Activated CD4-positive, alpha-beta T cell treated with anti-CD3 and anti-CD28 coated beads for 48 hours (primary cell): ENCODE data around the gene DUOXA1.
"Not testable (repeated sequence)": the region's sequence is repeated elsewhere in the genome, so short reads cannot be mapped to it uniquely, and the experiment has no call there.

Experiments used
- DNase-seq: peaks from one replicate; pipeline ENCODE4 v3.0.0-alpha.2; 2020

DUOXA1 gene

GRCh38 chr15:45112143-45112590 is 17.5 kb downstream of the DUOXA1 start:
- DNase-seq: no peak

- DNase-seq: no peak
Observed at GRCh38 chr15:45111390-45112142, 18.1 kb downstream of the DUOXA1 start.

- no peak for DNase-seq
Observed at GRCh38 chr15:45110256-45110820, 19.3 kb downstream of the DUOXA1 start.

DNA sequence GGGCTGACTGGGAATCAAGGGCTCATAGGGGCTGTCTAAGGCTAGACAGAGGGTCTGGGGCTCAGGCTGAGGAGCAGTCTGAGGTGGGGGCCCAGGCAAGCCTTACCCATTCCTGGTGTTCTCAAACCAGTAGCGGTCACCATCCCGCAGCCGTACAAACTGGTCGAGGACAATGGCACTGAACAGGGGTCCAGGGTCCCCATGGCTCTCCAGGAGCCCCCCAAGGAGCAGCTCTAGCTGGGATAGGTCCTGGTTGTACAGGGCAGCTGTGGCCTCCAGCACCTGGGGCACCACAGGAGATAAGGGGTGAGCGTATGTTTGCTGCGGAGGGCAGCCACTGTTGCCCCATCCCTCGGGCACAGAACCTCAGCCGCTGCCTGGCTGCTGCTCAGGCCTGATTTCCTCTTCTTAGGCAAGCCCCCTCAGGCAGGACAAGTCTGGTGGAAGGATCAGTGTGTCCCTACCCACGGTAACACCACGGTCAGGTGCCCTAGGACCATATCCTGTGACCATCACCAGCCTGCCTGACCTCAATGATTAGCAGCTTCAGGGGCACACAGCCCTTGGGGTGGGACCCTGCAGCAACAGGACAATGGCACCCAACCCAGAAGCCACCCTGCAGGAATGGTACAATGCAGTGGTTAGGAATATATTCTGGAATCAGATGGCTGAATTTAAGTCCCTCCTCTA is 21.6 kb downstream of the DUOXA1 start:
- no peak for DNase-seq

DNA sequence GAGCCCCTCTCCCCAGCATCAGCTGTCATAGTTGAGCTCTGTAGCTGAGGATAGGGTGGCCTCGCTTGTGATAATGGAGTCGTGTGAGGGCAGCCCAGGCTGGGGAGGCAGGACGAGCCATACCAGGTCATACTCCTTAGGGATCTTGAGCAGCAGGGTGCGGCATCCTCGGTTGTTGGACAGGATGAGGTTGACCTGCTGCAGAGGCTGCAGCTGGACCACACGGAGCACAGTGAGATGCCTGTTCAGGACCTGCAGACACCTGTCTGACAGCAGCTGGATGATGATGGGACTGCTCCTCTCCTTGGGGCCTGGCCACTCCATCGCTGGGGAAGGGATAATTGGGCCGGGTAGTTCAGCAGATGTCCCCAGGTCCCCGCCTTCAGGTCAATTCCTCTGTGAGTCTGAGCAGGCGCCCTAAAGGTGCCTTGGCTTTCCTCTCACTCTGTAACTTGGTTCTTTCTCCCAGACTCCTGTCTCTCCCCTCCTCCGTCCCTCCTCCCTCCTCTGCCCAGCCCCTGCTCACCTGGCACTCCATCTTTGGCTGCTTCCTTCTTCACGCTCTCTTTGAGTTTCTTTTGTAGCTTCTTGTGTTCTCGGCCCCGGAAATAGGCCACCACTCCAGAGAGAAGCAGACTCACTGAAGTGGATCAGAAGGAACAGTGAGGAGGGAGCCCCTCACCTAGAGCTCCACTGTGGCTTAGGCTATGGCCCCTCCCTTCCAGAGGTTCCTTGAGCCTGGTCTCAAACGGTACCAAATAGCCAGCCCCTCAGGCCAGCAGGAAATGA is 23.5 kb downstream of the DUOXA1 start:
- no peak for DNase-seq

GRCh38 chr15:45105586-45105985 is 24.1 kb downstream of the DUOXA1 start:
- no peak for DNase-seq

GRCh38 chr15:45104170-45104569 is 25.5 kb downstream of the DUOXA1 start:
- DNase-seq: not testable (repeated sequence)

- DNase-seq: no peak
Observed at GRCh38 chr15:45102226-45102625, 27.5 kb downstream of the DUOXA1 start.

DNA sequence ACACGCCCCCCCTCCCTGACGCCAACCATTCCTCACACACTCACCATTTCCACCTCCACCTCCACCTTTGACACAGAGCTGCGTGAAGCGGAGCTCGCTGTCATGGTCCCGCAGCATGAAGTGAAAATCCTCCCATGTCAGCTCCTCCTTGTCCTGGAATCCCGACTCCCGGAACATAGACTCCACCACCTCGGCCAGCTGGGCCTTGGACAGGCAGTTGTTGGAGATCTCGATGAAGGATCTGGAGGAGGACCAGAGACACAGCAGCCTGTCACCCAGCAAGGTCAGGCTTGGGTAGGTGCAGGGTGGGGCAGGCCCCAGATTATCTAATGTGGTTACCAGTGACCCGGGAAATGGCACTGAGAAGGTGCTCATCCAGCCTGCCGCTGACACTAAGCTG is 27.9 kb downstream of the DUOXA1 start:
- DNase-seq: no peak

DNA sequence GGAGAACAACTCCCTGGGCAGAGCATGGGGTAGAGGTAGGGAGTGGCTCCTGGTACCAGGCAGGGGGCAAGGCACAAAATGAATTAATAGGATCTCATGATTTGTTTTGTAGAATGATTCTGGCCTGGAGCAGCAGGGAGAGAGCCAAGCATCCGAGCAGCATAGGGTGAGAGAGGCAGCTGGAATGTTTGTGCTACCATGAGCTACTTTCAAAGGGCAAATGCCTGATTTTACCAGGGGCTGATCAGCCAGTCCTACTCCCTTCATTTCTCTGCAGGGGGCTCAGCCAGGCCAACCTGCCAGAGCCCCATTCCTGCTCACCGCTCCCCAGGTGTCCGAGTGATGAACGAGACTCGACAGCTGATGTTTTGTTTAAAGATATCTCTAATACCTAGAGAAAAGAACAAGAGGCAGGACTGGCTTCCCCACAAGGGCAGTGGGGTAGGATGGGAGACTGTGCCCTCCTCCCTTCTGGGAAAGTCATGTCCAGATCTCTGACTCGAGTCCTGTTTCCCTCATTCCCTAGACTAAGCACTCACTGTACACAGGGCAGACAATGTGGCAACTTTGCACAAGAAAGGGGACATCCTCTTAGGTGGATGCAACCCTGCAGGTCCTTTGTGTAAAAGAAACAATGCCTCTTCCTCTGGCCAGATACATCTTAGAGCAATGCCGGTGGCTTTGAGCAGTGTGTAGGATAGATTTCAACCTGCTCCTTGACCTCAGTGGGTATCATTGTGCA is 28.6 kb downstream of the DUOXA1 start:
- DNase-seq: no peak

- no peak for DNase-seq
Observed at GRCh38 chr15:45099549-45100165, 30.0 kb downstream of the DUOXA1 start.

DNA sequence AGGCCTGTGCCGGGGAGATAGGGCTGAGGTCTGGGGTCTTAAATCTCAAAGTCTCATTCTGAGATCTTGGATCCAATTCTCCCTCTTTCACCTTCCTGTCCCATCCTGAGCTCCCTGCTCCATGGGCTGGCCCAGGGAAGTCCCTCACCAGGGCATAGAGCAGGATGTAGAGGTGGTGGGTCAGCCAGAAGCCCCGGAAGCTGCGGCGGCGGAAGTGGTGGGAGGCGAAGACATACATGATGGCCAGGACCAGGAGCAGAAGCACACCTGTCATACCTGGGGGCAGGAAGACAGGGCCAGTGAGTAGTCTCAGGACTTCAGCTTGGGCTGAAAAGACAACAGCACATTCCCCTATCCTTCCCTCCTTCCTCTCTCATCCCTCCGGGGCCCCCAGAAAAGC is 32.2 kb downstream of the DUOXA1 start:
- DNase-seq: no peak

- no peak for DNase-seq
Observed at GRCh38 chr15:45095661-45096060, 34.0 kb downstream of the DUOXA1 start.

DNA sequence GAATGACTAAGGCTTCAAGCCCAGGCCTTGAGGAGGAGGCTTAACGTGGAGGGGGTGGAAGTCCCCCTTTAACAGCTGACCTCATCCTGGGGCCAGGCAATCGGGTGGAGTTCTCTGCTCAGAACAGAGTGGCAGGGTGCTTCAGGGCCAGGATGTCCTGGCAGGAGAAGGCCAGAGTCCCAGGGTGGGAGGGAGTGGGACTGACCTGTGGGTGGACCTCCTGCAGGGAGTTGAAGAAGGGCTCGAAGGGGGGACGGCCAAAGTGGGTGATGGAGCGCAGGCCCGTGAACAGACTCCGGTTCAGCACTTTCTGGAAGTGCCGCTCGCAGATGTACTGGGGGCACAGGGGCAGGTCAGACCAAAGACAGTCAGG is 35.3 kb downstream of the DUOXA1 start:
- DNase-seq: no peak

GRCh38 chr15:45093622-45094357 is 35.9 kb downstream of the DUOXA1 start:
- no peak for DNase-seq

DNA sequence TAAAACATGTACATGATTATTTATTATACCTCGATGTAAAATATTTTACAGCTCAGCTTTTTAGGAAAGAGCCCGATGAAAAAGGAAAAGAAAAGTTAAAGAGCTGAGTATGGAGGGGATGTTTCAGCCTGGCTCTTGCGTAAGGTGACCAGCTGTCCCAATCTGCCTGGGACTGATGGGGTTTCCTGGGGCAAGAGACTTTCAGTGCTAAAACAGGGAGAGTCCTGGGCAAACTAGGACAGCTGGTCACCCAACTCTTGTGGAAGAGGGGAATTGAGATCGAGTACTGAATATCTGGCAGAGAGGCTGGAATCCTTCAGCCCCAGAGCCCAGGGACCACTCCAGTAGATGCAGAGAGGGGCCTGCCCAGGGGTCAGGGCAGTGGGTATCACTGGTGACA is 36.7 kb downstream of the DUOXA1 start:
- no peak for DNase-seq

GRCh38 chr15:45091576-45091975 is 38.1 kb downstream of the DUOXA1 start:
- no peak for DNase-seq

DNA sequence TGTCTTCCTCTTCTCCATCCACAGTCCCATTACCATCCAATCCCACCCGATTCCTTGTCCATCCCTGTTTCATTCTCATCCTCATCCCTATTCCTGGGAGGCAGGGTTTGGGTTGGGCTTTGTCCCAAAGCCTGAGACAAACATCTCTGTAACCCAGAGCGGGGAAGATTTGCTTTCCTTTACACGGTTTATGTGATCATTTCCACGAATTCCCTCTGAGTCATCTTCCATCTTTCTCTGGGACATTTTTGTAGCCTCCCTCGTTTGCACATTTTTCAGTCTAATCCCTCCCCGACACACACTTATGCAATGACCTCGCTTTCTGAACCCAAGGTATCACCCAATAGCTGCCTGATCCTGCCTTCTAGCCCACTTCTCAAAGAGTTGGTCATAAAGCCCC is 38.5 kb downstream of the DUOXA1 start:
- DNase-seq: no peak

DNA sequence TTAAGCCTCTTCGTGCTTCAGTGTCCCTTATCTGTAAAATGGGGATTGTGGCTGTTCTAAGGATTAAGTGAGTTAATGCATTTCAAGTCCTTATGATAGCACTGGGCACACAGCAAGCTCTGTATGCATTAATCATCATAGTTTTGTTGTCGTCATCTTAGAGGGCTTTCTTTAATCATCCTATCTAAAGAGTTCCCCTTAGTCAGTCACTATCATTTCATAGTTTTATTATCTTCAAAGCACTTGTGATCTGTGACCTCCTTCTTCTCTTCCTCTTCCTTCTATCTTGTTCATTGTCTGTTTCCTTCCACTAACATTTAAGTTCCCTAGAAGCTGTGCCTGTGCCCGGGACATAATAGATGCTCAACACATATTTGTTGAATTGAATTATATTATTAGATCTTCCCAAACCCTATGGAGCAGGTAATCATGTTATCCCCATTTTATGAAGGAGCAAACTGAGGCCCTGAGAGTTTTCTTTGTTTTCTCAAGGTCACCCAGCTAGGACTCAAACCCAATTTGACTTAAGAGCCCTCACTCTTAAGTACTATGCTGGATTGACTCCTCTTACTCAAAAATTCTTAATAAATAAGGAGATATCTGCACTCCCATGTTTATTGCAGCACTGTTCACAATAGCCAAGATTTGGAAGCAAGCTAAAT is 39.8 kb downstream of the DUOXA1 start:
- no peak for DNase-seq

GRCh38 chr15:45088801-45089711 is 40.6 kb downstream of the DUOXA1 start:
- DNase-seq: no peak
